CD4-positive, alpha-beta T cell (primary cell): ENCODE data around the gene PNMT. TPM values are rescaled to one million over a fixed set of nuclear protein-coding genes. Genes with fewer than 3 reads are reported as not detected.
"Not testable (repeated sequence)": the region's sequence is repeated elsewhere in the genome, so short reads cannot be mapped to it uniquely, and the experiment has no call there.

Source experiments
- ATAC-seq: fragments of 200-7000 bp; cut with Tn5 transposase; one replicate; pipeline ENCODE4 v1.10.0; 2022; ENCODE audit warnings: mild to moderate bottlenecking; ENCODE audit not compliant: poor library complexity
- CTCF ChIA-PET: fragments of 350-600 bp; sonication (Branson Sonifier 250); formaldehyde crosslinking; loops from one replicate; lab custom pipeline; 2021; ENCODE audit warnings: antibody characterized with exemption, inconsistent platforms; lab: Charles Lee
- POLR2A ChIA-PET: fragments of 350-600 bp; sonication (Branson Sonifier 250); formaldehyde crosslinking; loops from one replicate; lab custom pipeline; 2021; ENCODE audit warnings: antibody characterized with exemption, inconsistent platforms; lab: Charles Lee
- DNase-seq, 14 experiments: peaks; one replicate each; pipeline ENCODE4 v3.0.0-alpha.2; 2013 to 2020; ENCODE audit warnings: mixed read lengths in 2 of 14
- H3K27ac ChIP-seq, 2 donors: one replicate each; pipeline versions ENCODE4 v1.5.1 to v1.7.0; 2013; ENCODE audit warnings: low read length in 2 of 2, low read depth in 1 of 2, mild to moderate bottlenecking in 1 of 2
- H3K27me3 ChIP-seq, 2 experiments: 1 replicate in 1 of 2; 2 replicates in 1 of 2; pipeline versions ENCODE4 v1.6.1 to v1.7.0; 2013; ENCODE audit warnings: low read length in 2 of 2, control low read depth in 1 of 2, mild to moderate bottlenecking in 1 of 2, moderate library complexity in 1 of 2; ENCODE audit not compliant: insufficient read depth in 2 of 2, control insufficient read depth in 1 of 2
- H3K36me3 ChIP-seq: one replicate; pipeline ENCODE4 v1.6.1; 2013; ENCODE audit warnings: low read length, control low read depth; ENCODE audit not compliant: insufficient read depth
- H3K4me1 ChIP-seq: one replicate; pipeline ENCODE4 v1.6.1; 2013; ENCODE audit warnings: low read length, control low read depth; ENCODE audit not compliant: insufficient read depth
- H3K4me3 ChIP-seq: one replicate; pipeline ENCODE4 v1.5.1; 2013; ENCODE audit warnings: mild to moderate bottlenecking, low read length, moderate library complexity
- H3K9me3 ChIP-seq, 2 experiments: 1 replicate in 1 of 2; 2 replicates in 1 of 2; pipeline versions ENCODE4 v1.6.1 to v1.7.0; 2013; ENCODE audit warnings: low read length in 2 of 2, mild to moderate bottlenecking in 2 of 2, control low read depth in 1 of 2, moderate library complexity in 1 of 2; ENCODE audit not compliant: control insufficient read depth in 1 of 2, insufficient read depth in 1 of 2
- H3K27ac Mint-ChIP-seq: one replicate; pipeline ENCODE4 v1.8.0; 2020; ENCODE audit warnings: mixed read lengths
- H3K27me3 Mint-ChIP-seq: one replicate; pipeline ENCODE4 v1.8.0; 2021; ENCODE audit warnings: mixed read lengths
- H3K36me3 Mint-ChIP-seq: one replicate; pipeline ENCODE4 v1.8.0; 2021; ENCODE audit warnings: low read depth, mixed read lengths
- H3K4me1 Mint-ChIP-seq: one replicate; pipeline ENCODE4 v1.8.0; 2021; ENCODE audit warnings: low read depth, mixed read lengths
- H3K4me3 Mint-ChIP-seq: one replicate; pipeline ENCODE4 v1.8.0; 2020; ENCODE audit warnings: mild to moderate bottlenecking, mixed read lengths
- H3K9me3 Mint-ChIP-seq: one replicate; pipeline ENCODE4 v1.8.0; 2020; ENCODE audit warnings: mixed read lengths
- intact Hi-C, 2 experiments: fragments of 100-400 bp; cut with DNase I in 1 of 2; cut with micrococcal nuclease in 1 of 2; formaldehyde crosslinking; loops; one replicate each; pipeline versions ENCODE4 v1.15.1 to v1.9.0; 2023 to 2025; cut with DNase I, micrococcal nuclease
- total RNA-seq, 174 experiments: library from RNA in 2 of 174; stranded (reverse) in 2 of 174; gene quantifications; one replicate each; pipeline ENCODE4 v1.2.3 and lab custom pipeline; 2021 to 2026
- TF ChIP-seq, protein P1 (sequence below): fragments of 200-600 bp; IDR thresholded peaks from one replicate; pipeline ENCODE4 v1.8.0; 2022; ENCODE audit warnings: antibody characterized with exemption, mild to moderate bottlenecking

Gene PNMT
- total RNA-seq, 2 experiments from 2014 or later: 0.47 TPM; not detected in 1

DNA sequence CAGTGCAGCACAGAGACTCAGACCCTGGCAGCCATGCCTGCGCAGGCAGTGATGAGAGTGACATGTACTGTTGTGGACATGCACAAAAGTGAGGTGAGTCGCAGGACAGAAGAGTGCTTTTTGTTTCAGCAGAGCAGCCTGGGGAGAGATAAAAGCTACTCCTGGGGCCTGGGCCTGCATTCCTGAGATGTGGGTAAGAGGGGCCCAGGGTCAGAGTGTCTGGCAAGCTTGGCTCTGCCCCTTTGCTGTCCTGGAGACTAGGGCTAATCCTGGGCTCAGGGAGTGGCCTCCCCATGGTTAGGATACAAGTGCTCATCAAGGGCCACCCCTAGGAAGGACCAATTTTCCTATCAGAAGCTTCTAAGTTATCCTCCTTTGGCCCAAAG is 26.8 kb downstream of the PNMT start:
- H3K27ac Mint-ChIP-seq: no peak overlapping the region
- Histone ChIP-seq H3K36me3 (peaks cover 2% of the 10 kb centered on the region), H3K4me3 (no peak overlapping the region), H3K27ac (no peak overlapping the region), H3K9me3 (no peaks in the 10 kb centered on the region), H3K4me1 (peaks cover 1% of the 10 kb centered on the region), H3K27me3 (peaks cover 11 to 14% of the 10 kb centered on the region in 2 experiments)
- TF ChIP-seq, protein P1, sequence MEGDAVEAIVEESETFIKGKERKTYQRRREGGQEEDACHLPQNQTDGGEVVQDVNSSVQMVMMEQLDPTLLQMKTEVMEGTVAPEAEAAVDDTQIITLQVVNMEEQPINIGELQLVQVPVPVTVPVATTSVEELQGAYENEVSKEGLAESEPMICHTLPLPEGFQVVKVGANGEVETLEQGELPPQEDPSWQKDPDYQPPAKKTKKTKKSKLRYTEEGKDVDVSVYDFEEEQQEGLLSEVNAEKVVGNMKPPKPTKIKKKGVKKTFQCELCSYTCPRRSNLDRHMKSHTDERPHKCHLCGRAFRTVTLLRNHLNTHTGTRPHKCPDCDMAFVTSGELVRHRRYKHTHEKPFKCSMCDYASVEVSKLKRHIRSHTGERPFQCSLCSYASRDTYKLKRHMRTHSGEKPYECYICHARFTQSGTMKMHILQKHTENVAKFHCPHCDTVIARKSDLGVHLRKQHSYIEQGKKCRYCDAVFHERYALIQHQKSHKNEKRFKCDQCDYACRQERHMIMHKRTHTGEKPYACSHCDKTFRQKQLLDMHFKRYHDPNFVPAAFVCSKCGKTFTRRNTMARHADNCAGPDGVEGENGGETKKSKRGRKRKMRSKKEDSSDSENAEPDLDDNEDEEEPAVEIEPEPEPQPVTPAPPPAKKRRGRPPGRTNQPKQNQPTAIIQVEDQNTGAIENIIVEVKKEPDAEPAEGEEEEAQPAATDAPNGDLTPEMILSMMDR: no peak
- intact Hi-C loops: no loop called here
- ATAC-seq: no peak
- CTCF ChIA-PET: interaction anchor here (0.6 kb wide), 1 partner anchor 27 kb away, joined by 3 read pairs; the partner anchor contains the start of gene PNMT
- H3K27me3 Mint-ChIP-seq: peaks cover 19% of the 10 kb centered on the region
- H3K4me1 Mint-ChIP-seq: peaks cover 6% of the 10 kb centered on the region
- H3K4me3 Mint-ChIP-seq: no peak overlapping the region
- POLR2A ChIA-PET: no interaction called here
- no peaks in the 10 kb centered on the region for H3K9me3 Mint-ChIP-seq
- peaks cover 7% of the 10 kb centered on the region for H3K36me3 Mint-ChIP-seq
- DNase-seq: no peak

DNA sequence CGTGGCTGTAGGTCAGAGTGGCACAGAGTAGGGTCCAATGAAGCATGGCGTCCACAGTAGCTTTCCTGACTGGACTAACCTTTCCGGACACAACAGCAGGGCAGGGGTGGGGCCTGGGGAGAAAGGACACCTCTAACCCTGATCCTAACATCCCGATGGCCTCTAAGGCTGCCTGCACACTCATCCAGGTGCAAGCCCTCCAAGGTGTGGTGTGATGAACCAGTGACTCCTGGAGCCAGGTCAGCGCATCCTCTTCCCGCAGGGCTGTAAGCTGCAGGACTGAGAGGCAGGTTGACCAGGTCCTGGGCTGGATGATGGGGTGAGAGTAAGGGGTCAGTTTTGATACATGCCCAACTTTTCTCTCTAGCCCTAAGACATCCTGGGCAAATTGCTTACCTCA is 28.5 kb downstream of the PNMT start:
- Histone ChIP-seq H3K27ac (no peak overlapping the region), H3K36me3 (peaks cover 2% of the 10 kb centered on the region), H3K9me3 (peaks cover 0 to 5% of the 10 kb centered on the region in 2 experiments), H3K4me1 (peaks cover 9% of the 10 kb centered on the region), H3K27me3 (peaks cover 24 to 31% of the 10 kb centered on the region in 2 experiments), H3K4me3 (no peak overlapping the region)
- TF ChIP-seq, protein P1: no peak
- DNase-seq (peak in 1 of 14 experiments; percentile 2), ATAC-seq (no peak)
- intact Hi-C loops: no loop called here
- CTCF ChIA-PET: interaction anchor here (1.2 to 1.3 kb wide), 2 partner anchors 43 to 75 kb away, joined by 3 to 4 read pairs; no protein-coding TSS in a partner anchor
- POLR2A ChIA-PET: no interaction called here
- no peaks in the 10 kb centered on the region for H3K9me3 Mint-ChIP-seq
- H3K36me3 Mint-ChIP-seq: peaks cover 7% of the 10 kb centered on the region
- no peak overlapping the region for H3K4me3 Mint-ChIP-seq
- no peak overlapping the region for H3K27ac Mint-ChIP-seq
- H3K27me3 Mint-ChIP-seq: peaks cover 33% of the 10 kb centered on the region
- peaks cover 6% of the 10 kb centered on the region for H3K4me1 Mint-ChIP-seq

DNA sequence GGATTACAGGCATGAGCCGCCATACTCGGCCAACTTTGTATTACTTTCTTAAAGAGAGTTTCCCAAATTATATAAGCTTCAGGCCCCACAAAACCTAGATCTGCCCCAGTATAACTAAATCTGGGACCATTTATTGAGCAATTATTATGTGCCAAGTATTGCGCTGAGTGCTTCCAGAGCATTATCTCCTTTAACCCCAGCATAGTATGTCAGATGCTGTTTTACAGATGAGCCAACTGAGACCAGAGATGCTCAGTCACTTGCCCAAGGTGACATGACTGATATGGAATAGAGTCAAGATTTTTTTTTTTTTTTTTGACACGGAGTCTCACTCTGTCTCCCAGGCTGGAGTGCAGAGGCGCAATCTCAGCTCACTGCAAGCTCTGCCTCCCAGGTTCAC is 29.7 kb downstream of the PNMT start:
- H3K9me3 Mint-ChIP-seq: no peaks in the 10 kb centered on the region
- peaks cover 2% of the 10 kb centered on the region for H3K36me3 ChIP-seq
- peaks cover 0 to 5% of the 10 kb centered on the region in 2 experiments for H3K9me3 ChIP-seq
- H3K27ac Mint-ChIP-seq: no peak overlapping the region
- ATAC-seq (no peak), DNase-seq (no peak)
- TF ChIP-seq, protein P1: no peak
- peaks cover 24 to 33% of the 10 kb centered on the region in 2 experiments for H3K27me3 ChIP-seq
- no peak overlapping the region for H3K4me3 Mint-ChIP-seq
- CTCF ChIA-PET: interaction anchor here (1.3 kb wide), 1 partner anchor 76 kb away, joined by 3 read pairs; no protein-coding TSS in a partner anchor
- no peak overlapping the region for H3K4me3 ChIP-seq
- no peak overlapping the region for H3K27ac ChIP-seq
- H3K4me1 ChIP-seq: peaks cover 9% of the 10 kb centered on the region
- peaks cover 6% of the 10 kb centered on the region for H3K4me1 Mint-ChIP-seq
- POLR2A ChIA-PET: no interaction called here
- intact Hi-C loops: no loop called here
- peaks cover 7% of the 10 kb centered on the region for H3K36me3 Mint-ChIP-seq
- H3K27me3 Mint-ChIP-seq: peaks cover 34% of the 10 kb centered on the region

DNA sequence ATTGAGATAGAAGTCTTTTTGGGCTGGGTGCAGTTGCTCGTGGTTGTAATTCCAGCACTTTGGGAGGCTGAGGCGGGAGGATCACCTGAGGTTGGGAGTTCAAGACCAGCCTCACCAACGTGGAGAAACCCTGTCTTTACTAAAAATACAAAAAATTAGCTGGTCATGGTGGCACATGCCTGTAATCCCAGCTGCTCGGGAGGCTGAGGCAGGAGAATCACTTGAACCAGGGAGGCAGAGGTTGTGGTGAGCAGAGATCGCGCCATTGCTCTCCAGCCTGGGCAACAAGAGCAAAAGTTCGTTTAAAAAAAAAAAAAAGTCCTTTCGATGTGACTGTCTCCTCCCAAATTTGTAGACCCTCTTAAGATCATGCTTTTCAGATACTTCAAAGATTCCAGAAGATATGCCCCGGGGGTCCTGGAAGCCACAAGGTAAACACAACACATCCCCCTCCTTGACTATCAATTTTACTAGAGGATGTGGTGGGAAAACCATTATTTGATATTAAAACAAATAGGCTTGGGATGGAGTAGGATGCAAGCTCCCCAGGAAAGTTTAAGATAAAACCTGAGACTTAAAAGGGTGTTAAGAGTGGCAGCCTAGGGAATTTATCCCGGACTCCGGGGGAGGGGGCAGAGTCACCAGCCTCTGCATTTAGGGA is 31.0 kb downstream of the PNMT start:
- H3K4me1 Mint-ChIP-seq, H3K9me3 Mint-ChIP-seq, CTCF ChIA-PET, ATAC-seq, H3K36me3 ChIP-seq, H3K27ac Mint-ChIP-seq, H3K4me1 ChIP-seq, H3K4me3 ChIP-seq, H3K27ac ChIP-seq, H3K36me3 Mint-ChIP-seq, H3K9me3 ChIP-seq, DNase-seq, intact Hi-C loops: not testable (repeated sequence)
- H3K27me3 Mint-ChIP-seq: peaks cover 34% of the 10 kb centered on the region
- POLR2A ChIA-PET: interaction anchor here (1.0 kb wide), 1 partner anchor 26 kb away, joined by 3 read pairs; no protein-coding TSS in a partner anchor
- peak overlapping the region; percentile 4 for H3K4me3 Mint-ChIP-seq
- H3K27me3 ChIP-seq: peaks cover 24 to 33% of the 10 kb centered on the region in 2 experiments
